Stimulated activated CD8-positive, alpha-beta memory T cell treated with anti-CD3 and anti-CD28 coated beads, Interleukin-15, amount 100 ng/mL, for 24 hours (primary cell): ENCODE data around the gene REPS1.
"Not testable (repeated sequence)": the region's sequence is repeated elsewhere in the genome, so short reads cannot be mapped to it uniquely, and the experiment has no call there.

Source experiments
- DNase-seq: peaks from one replicate; pipeline ENCODE4 v3.0.0-alpha.2; 2020; ENCODE audit warnings: low read depth

Gene REPS1

GRCh38 chr6:138987643-138988468, at the start of gene REPS1:
TSS of gene REPS1 (minus strand) at chr6:138988253. CDS start at chr6:138987682, 571 bp downstream.
- DNase-seq = peak; percentile 94

- DNase-seq = no peak
Observed at GRCh38 chr6:139037490-139037889, 49.4 kb upstream of the REPS1 start.

- no peak for DNase-seq
Observed at GRCh38 chr6:139030228-139030963, 42.3 kb upstream of the REPS1 start.

- DNase-seq = peak; percentile 8
Observed at GRCh38 chr6:139029470-139030227, 41.6 kb upstream of the REPS1 start.

- DNase-seq = peak; percentile 51
Observed at GRCh38 chr6:139028658-139029469, 40.8 kb upstream of the REPS1 start, which contains the start of gene ABRACL. TSS of gene ABRACL (plus strand) at chr6:139028745. CDS start at chr6:139034161, 5,416 bp downstream.

GRCh38 chr6:139028215-139028657, 40.2 kb upstream of the REPS1 start:
- no peak for DNase-seq

- DNase-seq = no peak
Observed at GRCh38 chr6:139027620-139028182, 39.6 kb upstream of the REPS1 start.

GRCh38 chr6:139025416-139025815, 37.4 kb upstream of the REPS1 start:
- DNase-seq = not testable (repeated sequence)

GRCh38 chr6:139020689-139021088, 32.6 kb upstream of the REPS1 start:
- DNase-seq = no peak

- DNase-seq = no peak
Observed at GRCh38 chr6:139019722-139020121, 31.7 kb upstream of the REPS1 start.

GRCh38 chr6:139017227-139017626, 29.2 kb upstream of the REPS1 start:
- no peak for DNase-seq

- no peak for DNase-seq
Observed at GRCh38 chr6:139016337-139017213, 28.5 kb upstream of the REPS1 start.

- no peak for DNase-seq
Observed at GRCh38 chr6:139014945-139015344, 26.9 kb upstream of the REPS1 start.

- no peak for DNase-seq
Observed at GRCh38 chr6:139013185-139013800, 25.2 kb upstream of the REPS1 start.

GRCh38 chr6:139011980-139012379, 23.9 kb upstream of the REPS1 start:
- no peak for DNase-seq

GRCh38 chr6:139010674-139011073, 22.6 kb upstream of the REPS1 start:
- DNase-seq = no peak

GRCh38 chr6:139008117-139008516, 20.1 kb upstream of the REPS1 start:
- no peak for DNase-seq

- DNase-seq = no peak
Observed at GRCh38 chr6:139007428-139007827, 19.4 kb upstream of the REPS1 start.

- no peak for DNase-seq
Observed at GRCh38 chr6:139006477-139006876, 18.4 kb upstream of the REPS1 start.

GRCh38 chr6:139003751-139004150, 15.7 kb upstream of the REPS1 start:
- DNase-seq = no peak
